NCI-H1930 (cell line): ENCODE measurements around the gene DENND1A.
"Not testable (repeated sequence)": the region's sequence is repeated elsewhere in the genome, so short reads cannot be mapped to it uniquely, and the experiment has no call there.

Experiments
- DNase-seq, 2 experiments: peaks; one replicate each; lab custom pipeline; 2025; lab: John Stamatoyannopoulos, UW

Gene DENND1A

GRCh38 chr9:123929870-123930831 is at the start of gene DENND1A:
Gene DENND1A, minus strand, starts transcription at chr9:123930126. Its CDS starts 221 bp downstream, at chr9:123929905.
- DNase-seq: peak; percentile 86 to 88

DNA sequence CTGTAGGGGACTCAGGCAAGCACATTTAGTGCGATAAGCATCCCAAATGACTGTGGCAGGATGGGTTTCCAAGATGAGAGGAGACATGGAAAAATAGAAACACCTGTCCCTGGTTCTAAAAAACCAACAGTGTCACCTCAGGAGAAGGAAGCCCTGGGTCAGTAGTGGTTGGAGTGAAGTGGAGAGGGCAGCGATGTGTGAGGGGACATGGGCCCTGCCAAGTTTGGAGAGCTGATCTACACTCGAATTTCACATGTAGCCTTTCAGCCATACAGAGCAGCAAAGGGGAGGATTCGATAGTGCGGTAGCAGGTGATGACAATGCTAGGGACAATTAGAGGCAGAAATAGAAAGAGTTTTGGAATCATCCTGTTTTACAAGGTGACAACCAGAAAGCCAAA is 49.1 kb upstream of the DENND1A start:
- no peak for DNase-seq

DNA sequence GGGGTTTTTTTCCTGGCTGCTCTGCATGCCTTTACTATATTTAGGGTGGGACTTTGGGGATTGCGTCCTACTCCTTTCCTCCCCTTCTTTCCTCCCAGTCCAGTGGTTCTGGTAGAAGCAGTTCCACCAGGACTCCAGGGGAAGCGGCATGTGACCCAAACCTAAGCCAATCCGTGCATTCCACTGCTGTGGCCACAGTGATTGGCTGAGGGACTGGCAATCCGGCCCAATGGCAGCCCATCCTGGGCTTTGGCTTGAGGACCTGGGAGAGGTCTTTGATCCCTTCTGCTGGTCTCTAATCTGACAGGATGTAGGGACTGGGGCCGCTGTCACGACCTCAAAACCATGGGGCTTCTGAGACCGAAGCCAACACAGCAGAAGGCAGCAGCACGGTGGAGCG is 46.7 kb upstream of the DENND1A start:
- not testable (repeated sequence) for DNase-seq

GRCh38 chr9:123975871-123976270 is 45.9 kb upstream of the DENND1A start:
- DNase-seq: no peak

GRCh38 chr9:123974471-123974870 is 44.5 kb upstream of the DENND1A start:
- DNase-seq: no peak

DNA sequence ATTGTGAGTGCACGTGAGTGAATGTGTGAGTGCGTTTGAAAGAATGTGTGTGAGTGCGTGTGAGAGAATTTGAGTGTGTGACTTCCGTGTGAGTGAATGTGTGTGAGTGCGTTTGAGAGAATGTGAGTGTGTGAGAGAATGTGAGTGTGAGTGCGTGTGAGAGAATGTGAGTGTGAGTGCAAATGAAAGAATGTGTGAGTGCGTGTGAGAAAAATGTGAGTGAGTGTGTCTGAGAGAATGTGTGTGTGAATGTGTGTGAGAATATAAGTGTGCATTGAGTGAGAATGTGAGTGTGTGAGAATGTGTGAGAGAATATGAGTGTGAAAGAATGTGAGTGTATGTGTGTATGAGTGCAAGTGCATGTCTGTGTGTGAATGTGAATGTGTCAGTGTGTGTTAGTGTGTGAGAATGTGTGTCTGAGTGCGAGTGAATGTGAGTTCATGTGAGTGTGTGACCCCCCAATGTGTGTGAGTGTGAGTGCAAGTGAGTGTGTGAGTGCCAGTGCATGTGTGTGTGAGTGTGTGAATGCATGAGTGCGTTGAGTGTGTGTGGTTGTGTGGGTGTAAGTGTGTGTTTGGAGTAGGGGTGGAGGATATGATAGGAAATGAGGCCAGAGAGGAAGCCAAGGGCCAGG is 43.8 kb upstream of the DENND1A start:
- DNase-seq: no peak

DNA sequence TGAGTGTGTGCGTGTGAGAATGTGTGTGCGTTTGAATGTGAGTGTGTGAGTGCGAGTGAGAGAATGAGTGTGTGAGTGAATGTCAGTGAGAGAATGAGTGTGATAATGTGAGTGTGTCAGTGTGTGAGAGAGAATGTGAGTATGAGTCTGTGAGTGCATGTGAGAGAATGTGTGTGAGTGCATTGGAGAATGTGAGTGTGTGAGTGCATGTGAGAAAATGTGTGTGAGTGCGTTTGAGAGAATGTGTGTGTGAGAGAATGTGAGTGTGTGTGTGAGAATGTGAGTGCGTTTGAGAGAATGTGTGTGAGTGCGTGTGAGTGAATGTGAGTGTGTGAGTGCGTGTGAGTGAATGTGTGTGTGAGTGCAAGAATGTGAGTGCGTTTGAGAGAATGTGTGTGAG is 42.7 kb upstream of the DENND1A start:
- DNase-seq: no peak

- DNase-seq: no peak
Observed at GRCh38 chr9:123967323-123967722, 37.4 kb upstream of the DENND1A start.

DNA sequence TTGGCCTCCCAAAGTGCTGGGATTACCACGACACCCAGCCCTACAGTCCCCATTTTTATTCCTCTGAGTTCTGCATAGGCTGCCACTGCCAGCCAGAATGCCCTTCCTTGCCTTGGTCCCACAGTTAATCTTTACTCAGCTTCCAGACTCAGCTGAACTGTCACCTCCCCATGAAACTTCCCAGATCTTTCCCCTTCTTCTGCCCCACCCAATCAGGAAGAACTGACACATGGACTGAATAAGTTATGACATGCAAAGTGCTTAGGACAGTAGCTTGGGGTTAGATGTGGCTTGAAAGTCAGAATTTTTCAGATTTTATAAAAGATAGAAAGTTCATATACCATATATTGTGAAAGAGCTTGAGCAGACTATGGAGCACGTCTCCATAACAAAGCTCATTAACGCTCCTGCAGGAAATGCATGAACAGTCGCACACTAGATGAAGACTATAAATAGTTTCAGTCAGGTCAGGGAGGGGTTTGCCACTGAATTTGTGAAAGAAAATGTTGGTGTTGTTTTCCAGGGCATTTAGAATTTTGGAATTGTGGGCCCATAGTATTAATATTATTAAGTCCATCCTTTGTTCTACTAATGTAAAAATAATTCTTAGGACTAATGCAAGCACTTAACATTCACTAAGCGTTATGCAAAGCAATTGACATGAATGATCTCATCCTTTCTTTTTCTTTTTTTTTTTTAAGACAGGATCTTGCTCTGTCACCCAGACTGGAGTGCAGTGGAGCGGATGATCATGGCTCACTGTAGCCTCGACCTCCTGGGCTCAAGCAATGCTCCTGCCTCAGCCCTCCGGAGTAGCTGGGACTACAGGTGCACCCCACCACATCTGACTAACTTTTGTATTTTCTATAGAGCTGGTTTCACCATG is 36.1 kb upstream of the DENND1A start:
- no peak for DNase-seq

- DNase-seq: no peak
Observed at GRCh38 chr9:123964761-123965160, 34.8 kb upstream of the DENND1A start.

DNA sequence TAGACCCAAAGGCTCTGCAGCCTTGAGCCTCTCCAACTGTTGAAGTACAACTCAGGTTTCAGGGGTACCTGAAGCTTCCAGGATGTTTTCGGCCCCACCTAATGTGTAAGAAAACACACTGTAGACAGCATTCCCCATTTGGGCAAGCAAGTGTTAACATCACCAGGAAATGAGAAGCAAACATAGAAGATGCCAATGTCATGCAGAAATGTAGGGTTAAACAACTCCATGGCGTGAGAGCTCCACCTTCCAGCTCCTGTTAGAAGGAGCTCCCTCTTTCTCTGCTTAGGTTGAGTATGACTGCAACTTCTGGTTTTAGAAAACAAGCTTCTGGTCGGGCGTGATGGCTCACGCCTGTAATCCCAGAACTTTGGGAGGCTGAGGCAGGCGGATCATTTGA is 31.0 kb upstream of the DENND1A start:
- no peak for DNase-seq

GRCh38 chr9:123960366-123960765 is 30.4 kb upstream of the DENND1A start:
- DNase-seq: no peak

DNA sequence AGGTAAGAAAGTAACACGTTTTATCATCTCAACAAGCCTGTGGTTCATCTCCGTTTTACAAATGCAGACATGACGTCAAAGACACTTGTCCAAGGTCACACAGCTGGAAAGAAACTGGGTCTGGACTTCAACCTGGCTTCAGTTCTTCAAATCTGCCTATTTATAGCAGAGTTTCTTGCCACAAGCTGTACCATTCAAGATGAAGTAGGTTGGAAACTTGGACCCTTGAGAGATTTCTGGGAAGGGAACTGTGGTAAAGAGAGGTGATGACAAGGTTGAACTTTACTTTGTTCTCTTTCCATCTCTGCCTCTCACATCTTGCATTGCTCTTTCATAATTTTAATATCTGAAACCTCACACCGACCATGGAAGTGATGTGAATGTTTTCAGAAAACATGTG is 29.9 kb upstream of the DENND1A start:
- no peak for DNase-seq

- no peak for DNase-seq
Observed at GRCh38 chr9:123957731-123958130, 27.8 kb upstream of the DENND1A start.

DNA sequence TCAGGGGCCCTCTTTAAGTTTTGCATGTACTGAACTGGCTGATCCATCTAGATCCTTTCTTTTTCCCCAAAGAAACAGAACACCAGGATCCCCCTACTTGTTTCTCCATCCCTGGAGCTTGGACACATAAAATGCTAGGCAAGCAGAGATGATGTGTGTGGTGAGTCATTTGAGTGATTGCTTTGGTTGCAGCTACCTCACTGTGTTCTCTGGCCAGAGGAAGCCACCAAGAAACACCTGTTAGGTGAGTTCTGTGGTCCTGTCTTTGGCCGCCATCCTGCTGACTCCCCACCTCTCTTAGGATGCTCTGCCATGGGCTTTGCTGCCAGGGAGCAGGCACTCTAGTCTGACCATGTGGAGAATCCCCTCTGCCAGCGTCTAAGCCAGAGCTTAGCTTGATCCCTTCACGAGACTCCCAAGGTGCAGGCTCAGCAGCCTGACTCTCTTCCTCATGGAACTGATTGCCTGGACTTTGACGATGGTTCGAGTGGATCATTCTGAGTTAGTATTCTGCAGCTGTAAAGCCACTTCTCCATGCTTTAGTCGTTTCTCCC is 27.3 kb upstream of the DENND1A start:
- no peak for DNase-seq

GRCh38 chr9:123955637-123956036 is 25.7 kb upstream of the DENND1A start:
- no peak for DNase-seq

DNA sequence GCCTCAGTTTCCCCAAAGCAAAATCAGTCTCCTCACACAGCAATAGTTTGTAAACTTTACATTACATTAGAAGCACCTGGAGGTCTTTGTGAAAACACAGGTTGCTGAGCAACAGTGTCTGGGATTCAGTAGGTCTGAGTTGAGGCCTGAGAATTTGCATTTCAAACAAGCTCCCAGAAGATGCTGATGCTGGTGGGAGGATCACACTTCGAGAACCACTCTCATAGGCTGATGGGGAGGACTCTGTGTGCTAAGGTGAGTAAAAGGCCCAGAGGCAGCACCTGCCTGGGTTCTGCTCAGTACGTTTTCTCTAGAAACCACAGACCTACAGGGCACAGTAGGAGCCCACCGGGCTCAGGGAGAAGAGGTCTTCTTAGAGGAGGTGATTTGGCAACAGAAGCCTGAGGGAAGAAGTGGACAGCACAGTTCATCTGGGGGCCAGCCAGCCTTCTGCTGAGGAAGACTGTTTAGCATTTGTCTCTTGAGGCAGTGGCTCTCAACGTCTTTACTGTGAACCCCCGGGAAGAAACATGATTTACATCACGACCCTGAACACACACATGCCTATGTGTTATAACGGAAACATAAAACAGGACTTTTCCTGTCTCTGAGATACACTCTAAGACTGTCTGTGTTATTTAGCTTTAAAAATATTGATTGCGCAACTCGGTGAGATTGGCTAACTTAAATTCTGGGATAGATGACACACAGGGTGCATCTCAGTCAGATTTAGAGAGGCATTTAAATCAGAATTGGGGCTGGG is 24.8 kb upstream of the DENND1A start:
- DNase-seq: no peak

- DNase-seq: no peak
Observed at GRCh38 chr9:123952641-123953495, 22.9 kb upstream of the DENND1A start.

- no peak for DNase-seq
Observed at GRCh38 chr9:123948286-123948685, 18.4 kb upstream of the DENND1A start.

- no peak for DNase-seq
Observed at GRCh38 chr9:123947326-123947725, 17.4 kb upstream of the DENND1A start.
